ENCODE results near the gene DLG2. TPM values are rescaled to one million over a fixed set of nuclear protein-coding genes. Genes with fewer than 3 reads are reported as not detected.

Gene DLG2
- total RNA-seq, 4 donors from 2014 or later = 0.18 to 8.3 (median 2.5) TPM

DNA sequence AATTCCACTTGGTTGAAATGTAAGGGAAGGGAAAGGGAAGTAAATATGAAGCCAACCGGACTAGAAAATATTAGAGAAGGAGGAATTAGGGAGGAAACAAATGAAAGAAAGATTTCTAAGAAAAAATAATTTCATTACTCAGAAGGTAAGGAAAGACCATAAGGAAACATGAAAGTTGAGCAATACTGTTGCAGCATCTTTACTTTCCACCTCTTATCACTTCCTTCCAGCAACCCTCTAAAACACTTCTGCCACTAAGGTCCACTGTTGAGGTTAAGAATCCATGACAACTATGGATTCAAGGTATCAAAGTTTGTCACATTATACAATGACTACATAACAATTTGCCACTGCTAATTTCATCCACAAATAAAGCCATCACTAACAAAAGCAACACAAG, 308.6 kb downstream of the DLG2 start:
- no peaks in the 10 kb centered on the region for H3K4me1 ChIP-seq
- H3K27ac ChIP-seq = no peak overlapping the region
- TF ChIP-seq POLR2A (IDR thresholded peaks at IDR 0.05) = no peak
- TF ChIP-seq, protein P1, sequence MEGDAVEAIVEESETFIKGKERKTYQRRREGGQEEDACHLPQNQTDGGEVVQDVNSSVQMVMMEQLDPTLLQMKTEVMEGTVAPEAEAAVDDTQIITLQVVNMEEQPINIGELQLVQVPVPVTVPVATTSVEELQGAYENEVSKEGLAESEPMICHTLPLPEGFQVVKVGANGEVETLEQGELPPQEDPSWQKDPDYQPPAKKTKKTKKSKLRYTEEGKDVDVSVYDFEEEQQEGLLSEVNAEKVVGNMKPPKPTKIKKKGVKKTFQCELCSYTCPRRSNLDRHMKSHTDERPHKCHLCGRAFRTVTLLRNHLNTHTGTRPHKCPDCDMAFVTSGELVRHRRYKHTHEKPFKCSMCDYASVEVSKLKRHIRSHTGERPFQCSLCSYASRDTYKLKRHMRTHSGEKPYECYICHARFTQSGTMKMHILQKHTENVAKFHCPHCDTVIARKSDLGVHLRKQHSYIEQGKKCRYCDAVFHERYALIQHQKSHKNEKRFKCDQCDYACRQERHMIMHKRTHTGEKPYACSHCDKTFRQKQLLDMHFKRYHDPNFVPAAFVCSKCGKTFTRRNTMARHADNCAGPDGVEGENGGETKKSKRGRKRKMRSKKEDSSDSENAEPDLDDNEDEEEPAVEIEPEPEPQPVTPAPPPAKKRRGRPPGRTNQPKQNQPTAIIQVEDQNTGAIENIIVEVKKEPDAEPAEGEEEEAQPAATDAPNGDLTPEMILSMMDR (IDR thresholded peaks at IDR 0.05) = no peak
- H3K36me3 ChIP-seq = no peaks in the 10 kb centered on the region
- no peaks in the 10 kb centered on the region for H3K9me3 ChIP-seq
- H3K4me3 ChIP-seq = no peak overlapping the region
- no peak for DNase-seq
- H3K27me3 ChIP-seq = no peaks in the 10 kb centered on the region

DNA sequence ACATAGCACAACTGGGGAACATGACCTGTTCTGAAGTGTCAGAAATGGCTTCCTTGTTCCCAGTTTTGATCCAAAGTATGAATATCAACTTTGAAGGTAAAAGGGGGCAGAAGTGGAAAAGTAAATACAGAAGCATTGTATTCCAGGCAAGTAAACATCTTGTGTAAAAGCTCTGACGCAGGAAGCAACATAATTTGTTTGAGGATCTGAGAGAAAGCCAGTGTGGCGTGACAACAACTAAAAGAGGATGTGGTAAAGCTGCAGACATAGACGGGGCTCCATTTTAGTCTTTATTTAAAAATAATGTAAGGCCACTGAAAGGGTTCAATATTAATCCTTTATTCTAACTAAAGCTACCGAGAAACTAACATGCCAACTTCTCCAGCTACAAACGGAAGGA, 310.2 kb downstream of the DLG2 start:
- no peaks in the 10 kb centered on the region for H3K4me1 ChIP-seq
- no peaks in the 10 kb centered on the region for H3K27me3 ChIP-seq
- DNase-seq = peak in 2 of 3 donors; percentile 44 to 52
- no peak overlapping the region for H3K4me3 ChIP-seq
- H3K36me3 ChIP-seq = no peaks in the 10 kb centered on the region
- TF ChIP-seq POLR2A (IDR thresholded peaks at IDR 0.05) = no peak
- TF ChIP-seq, protein P1 (IDR thresholded peaks at IDR 0.05) = no peak
- peak overlapping the region in 1 of 4 donors; percentile 38 for H3K27ac ChIP-seq
- no peaks in the 10 kb centered on the region for H3K9me3 ChIP-seq

GRCh38 chr11:85313741-85314140, 313.4 kb downstream of the DLG2 start:
- no peak for DNase-seq
- no peaks in the 10 kb centered on the region for H3K36me3 ChIP-seq
- TF ChIP-seq, protein P1 (IDR thresholded peaks at IDR 0.05) = no peak
- no peak for TF ChIP-seq POLR2A (IDR thresholded peaks at IDR 0.05)
- H3K27me3 ChIP-seq = no peaks in the 10 kb centered on the region
- H3K27ac ChIP-seq = no peak overlapping the region
- H3K4me1 ChIP-seq = no peaks in the 10 kb centered on the region
- H3K9me3 ChIP-seq = no peaks in the 10 kb centered on the region
- no peak overlapping the region for H3K4me3 ChIP-seq

- no peak for DNase-seq
- H3K27me3 ChIP-seq = no peaks in the 10 kb centered on the region
- TF ChIP-seq, protein P1 (IDR thresholded peaks at IDR 0.05) = no peak
- TF ChIP-seq POLR2A (IDR thresholded peaks at IDR 0.05) = no peak
- no peaks in the 10 kb centered on the region for H3K36me3 ChIP-seq
- no peak overlapping the region for H3K27ac ChIP-seq
- H3K4me3 ChIP-seq = no peak overlapping the region
- no peaks in the 10 kb centered on the region for H3K4me1 ChIP-seq
- no peaks in the 10 kb centered on the region for H3K9me3 ChIP-seq
These were observed 316.7 kb downstream of the DLG2 start for GRCh38 chr11:85310479-85310878.

DNA sequence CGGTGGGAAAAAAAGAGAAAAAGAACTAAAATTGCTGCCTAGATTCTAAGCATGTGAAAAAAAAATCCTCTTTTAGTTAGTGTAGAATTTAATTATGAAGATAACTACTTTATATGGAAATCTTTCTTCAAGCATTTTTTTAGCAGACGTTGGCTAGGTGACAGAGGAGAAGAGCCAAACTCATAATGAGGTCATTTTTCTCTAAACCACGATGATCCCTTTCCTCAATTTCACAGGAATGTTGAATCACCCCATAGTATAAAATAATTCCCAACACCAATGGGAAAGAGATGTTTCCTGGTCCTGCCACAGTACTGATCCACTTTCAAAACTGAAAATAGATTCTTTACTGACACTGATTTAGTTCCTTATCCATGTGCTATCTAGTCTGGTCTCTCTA, 319.8 kb downstream of the DLG2 start:
- Histone ChIP-seq H3K27ac (no peak overlapping the region), H3K9me3 (no peaks in the 10 kb centered on the region), H3K4me1 (no peaks in the 10 kb centered on the region), H3K36me3 (no peaks in the 10 kb centered on the region), H3K4me3 (no peak overlapping the region), H3K27me3 (no peaks in the 10 kb centered on the region)
- no peak for TF ChIP-seq POLR2A (IDR thresholded peaks at IDR 0.05)
- TF ChIP-seq, protein P1 (IDR thresholded peaks at IDR 0.05) = no peak
- no peak for DNase-seq
